Neural cell (in vitro differentiated cells): ENCODE results near the gene MARCHF9.

Experiments used
- EZH2 ChIP-seq: fragments of 200-600, 300-800 bp; shearing (Covaris generic), sonication (generic); IDR thresholded peaks from 2 replicates; pipeline ENCODE4 v1.6.1; 2014; ENCODE audit warnings: antibody characterized with exemption, low read length, borderline replicate concordance, mild to moderate bottlenecking; ENCODE audit not compliant: insufficient read depth, poor library complexity, severe bottlenecking
- RAD21 ChIP-seq: fragments of 450-650 bp; conservative IDR thresholded peaks from 2 replicates; pipeline ENCODE4 v1.6.1; 2014; ENCODE audit warnings: antibody characterized with exemption, mild to moderate bottlenecking, moderate library complexity
- SMC3 ChIP-seq: fragments of 450-650 bp; conservative IDR thresholded peaks from 2 replicates; pipeline ENCODE4 v1.6.1; 2014; ENCODE audit warnings: antibody characterized with exemption, mild to moderate bottlenecking, moderate library complexity; ENCODE audit not compliant: poor library complexity
- TF ChIP-seq, protein P1 (sequence below): fragments of 450-650 bp; IDR thresholded peaks from 2 replicates; pipeline ENCODE4 v1.5.1; 2014; ENCODE audit warnings: antibody characterized with exemption, mild to moderate bottlenecking, moderate library complexity; ENCODE audit not compliant: poor library complexity, severe bottlenecking
- TF ChIP-seq, protein P2 (sequence below): IDR thresholded peaks from 2 replicates; pipeline ENCODE4 v1.6.1; 2012; ENCODE audit warnings: borderline replicate concordance

DNA sequence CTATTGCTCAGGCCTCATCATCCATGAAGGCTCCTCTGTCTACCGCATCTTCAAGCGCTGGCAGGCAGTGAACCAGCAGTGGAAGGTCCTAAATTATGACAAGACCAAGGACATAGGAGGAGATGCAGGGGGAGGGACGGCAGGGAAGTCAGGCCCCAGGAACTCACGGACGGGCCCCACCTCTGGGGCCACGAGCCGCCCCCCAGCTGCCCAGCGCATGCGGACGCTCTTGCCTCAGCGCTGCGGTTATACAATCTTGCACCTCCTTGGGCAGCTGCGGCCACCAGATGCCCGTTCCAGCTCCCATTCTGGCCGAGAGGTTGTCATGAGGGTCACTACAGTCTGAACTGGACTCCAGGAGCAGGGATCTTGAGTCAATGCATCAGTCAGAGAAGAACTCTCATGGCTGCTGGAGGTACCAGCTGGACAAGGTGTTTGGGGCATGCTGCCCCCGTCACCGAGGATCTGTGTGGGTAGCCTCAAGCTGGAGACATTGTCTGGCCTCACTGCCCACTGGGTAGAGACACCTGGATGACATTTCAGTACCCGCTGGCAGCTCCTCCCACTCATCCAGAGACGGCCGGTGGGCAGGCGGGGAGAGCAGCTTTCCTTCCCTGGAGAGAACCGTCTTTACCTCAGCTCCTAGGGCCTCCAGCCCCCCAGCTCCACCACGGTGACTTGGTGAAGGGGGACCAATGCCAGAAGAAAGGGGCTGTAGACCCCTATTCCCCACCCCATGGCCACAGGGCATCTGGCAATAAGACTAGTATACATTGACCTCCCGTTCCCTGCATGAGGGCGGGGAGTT, 3.9 kb downstream of the MARCHF9 start:
- TF ChIP-seq EZH2: no peak
- TF ChIP-seq, protein P1, sequence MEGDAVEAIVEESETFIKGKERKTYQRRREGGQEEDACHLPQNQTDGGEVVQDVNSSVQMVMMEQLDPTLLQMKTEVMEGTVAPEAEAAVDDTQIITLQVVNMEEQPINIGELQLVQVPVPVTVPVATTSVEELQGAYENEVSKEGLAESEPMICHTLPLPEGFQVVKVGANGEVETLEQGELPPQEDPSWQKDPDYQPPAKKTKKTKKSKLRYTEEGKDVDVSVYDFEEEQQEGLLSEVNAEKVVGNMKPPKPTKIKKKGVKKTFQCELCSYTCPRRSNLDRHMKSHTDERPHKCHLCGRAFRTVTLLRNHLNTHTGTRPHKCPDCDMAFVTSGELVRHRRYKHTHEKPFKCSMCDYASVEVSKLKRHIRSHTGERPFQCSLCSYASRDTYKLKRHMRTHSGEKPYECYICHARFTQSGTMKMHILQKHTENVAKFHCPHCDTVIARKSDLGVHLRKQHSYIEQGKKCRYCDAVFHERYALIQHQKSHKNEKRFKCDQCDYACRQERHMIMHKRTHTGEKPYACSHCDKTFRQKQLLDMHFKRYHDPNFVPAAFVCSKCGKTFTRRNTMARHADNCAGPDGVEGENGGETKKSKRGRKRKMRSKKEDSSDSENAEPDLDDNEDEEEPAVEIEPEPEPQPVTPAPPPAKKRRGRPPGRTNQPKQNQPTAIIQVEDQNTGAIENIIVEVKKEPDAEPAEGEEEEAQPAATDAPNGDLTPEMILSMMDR: no peak
- TF ChIP-seq SMC3: no peak
- TF ChIP-seq, protein P2, sequence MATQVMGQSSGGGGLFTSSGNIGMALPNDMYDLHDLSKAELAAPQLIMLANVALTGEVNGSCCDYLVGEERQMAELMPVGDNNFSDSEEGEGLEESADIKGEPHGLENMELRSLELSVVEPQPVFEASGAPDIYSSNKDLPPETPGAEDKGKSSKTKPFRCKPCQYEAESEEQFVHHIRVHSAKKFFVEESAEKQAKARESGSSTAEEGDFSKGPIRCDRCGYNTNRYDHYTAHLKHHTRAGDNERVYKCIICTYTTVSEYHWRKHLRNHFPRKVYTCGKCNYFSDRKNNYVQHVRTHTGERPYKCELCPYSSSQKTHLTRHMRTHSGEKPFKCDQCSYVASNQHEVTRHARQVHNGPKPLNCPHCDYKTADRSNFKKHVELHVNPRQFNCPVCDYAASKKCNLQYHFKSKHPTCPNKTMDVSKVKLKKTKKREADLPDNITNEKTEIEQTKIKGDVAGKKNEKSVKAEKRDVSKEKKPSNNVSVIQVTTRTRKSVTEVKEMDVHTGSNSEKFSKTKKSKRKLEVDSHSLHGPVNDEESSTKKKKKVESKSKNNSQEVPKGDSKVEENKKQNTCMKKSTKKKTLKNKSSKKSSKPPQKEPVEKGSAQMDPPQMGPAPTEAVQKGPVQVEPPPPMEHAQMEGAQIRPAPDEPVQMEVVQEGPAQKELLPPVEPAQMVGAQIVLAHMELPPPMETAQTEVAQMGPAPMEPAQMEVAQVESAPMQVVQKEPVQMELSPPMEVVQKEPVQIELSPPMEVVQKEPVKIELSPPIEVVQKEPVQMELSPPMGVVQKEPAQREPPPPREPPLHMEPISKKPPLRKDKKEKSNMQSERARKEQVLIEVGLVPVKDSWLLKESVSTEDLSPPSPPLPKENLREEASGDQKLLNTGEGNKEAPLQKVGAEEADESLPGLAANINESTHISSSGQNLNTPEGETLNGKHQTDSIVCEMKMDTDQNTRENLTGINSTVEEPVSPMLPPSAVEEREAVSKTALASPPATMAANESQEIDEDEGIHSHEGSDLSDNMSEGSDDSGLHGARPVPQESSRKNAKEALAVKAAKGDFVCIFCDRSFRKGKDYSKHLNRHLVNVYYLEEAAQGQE: no peak
- TF ChIP-seq RAD21: no peak
